ENCODE measurements around the gene SOX2. TPM values are rescaled to one million over a fixed set of nuclear protein-coding genes. Genes with fewer than 3 reads are reported as not detected.
"Not testable (repeated sequence)": the region's sequence is repeated elsewhere in the genome, so short reads cannot be mapped to it uniquely, and the experiment has no call there.

SOX2 gene
- total and polyA plus RNA-seq, 8 donors: 0.04 to 0.35 (median 0.09) TPM; not detected in 3

GRCh38 chr3:181753391-181753790 lies 41.7 kb downstream of the SOX2 start:
- no peaks in the 10 kb centered on the region for H3K9me3 ChIP-seq
- H3K27ac ChIP-seq: no peak overlapping the region
- intact Hi-C loops (cut with DNase I): no loop called here
- ATAC-seq (no peak), DNase-seq (no peak), FAIRE-seq (no peak)
- no peaks in the 10 kb centered on the region for H3K36me3 ChIP-seq
- TF ChIP-seq, protein P1, sequence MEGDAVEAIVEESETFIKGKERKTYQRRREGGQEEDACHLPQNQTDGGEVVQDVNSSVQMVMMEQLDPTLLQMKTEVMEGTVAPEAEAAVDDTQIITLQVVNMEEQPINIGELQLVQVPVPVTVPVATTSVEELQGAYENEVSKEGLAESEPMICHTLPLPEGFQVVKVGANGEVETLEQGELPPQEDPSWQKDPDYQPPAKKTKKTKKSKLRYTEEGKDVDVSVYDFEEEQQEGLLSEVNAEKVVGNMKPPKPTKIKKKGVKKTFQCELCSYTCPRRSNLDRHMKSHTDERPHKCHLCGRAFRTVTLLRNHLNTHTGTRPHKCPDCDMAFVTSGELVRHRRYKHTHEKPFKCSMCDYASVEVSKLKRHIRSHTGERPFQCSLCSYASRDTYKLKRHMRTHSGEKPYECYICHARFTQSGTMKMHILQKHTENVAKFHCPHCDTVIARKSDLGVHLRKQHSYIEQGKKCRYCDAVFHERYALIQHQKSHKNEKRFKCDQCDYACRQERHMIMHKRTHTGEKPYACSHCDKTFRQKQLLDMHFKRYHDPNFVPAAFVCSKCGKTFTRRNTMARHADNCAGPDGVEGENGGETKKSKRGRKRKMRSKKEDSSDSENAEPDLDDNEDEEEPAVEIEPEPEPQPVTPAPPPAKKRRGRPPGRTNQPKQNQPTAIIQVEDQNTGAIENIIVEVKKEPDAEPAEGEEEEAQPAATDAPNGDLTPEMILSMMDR (IDR thresholded peaks at IDR 0.05): no peak
- H3K4me1 ChIP-seq: no peaks in the 10 kb centered on the region
- WGBS, 2 donors: 64 to 66% methylated on average over 3 of the region's 3 CpGs
- H3K4me3 ChIP-seq: no peak overlapping the region
- H3K27me3 ChIP-seq: peaks cover 0 to 8% (median 2%) of the 10 kb centered on the region in 4 donors

DNA sequence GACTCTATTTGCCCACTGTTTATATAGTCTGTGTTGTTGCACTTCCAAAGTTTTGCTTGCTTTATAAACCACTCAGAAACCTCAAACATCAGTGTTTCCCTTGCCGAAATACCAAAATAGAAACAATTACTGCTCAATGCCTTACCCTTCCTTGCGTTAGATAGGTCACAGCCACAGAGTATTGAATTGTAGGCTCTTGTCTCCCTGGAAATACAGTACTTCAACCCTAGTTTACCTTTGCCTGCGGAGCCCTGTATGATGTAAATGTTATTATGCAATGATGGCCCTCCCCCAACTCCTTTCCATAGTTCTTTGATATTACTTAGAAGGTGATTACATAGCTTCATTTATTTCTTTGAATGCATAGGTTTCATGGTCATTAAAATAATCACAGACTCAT lies 44.2 kb downstream of the SOX2 start:
- FAIRE-seq (no peak), DNase-seq (no peak), ATAC-seq (no peak)
- H3K36me3 ChIP-seq: no peaks in the 10 kb centered on the region
- H3K27ac ChIP-seq: no peak overlapping the region
- no peak overlapping the region for H3K4me3 ChIP-seq
- H3K9me3 ChIP-seq: no peaks in the 10 kb centered on the region
- H3K4me1 ChIP-seq: no peaks in the 10 kb centered on the region
- TF ChIP-seq, protein P1 (IDR thresholded peaks at IDR 0.05): no peak
- WGBS, 2 donors: 26 to 33% methylated on average over 3 of the region's 3 CpGs
- intact Hi-C loops (cut with DNase I): no loop called here
- H3K27me3 ChIP-seq: peaks cover 0 to 8% (median 2%) of the 10 kb centered on the region in 4 donors

DNA sequence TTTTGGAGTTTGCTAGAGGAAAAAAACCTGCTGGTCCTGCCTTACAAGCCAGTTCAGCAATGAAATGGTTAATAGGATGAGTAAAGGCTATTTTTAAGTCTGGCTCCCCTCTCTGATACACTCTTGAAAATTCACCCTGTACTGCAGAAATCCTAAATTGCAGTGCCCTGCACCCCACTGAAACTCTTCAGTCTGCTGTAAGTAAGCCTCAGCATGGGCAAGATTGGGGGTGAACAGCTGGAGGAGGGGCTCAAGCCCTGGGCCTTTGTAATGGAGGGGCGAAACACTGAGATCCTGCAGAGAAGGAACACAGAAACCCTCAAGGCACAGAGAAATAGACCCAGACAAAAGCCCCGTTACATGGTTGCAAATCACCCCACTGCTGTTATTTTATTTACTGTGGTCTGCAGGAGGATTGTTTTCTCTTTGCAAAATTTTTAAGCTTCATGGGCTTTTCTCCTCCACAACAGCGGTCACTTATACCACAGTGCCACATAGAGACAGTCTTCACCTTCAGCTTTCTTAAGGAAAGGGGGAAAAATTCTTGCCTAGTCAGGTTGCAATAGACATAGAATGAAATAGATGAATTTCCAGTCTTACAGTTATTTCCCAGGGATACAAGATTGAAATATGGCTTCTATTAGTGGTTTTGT lies 45.0 kb downstream of the SOX2 start:
- Histone ChIP-seq H3K27ac (no peak overlapping the region), H3K9me3 (no peaks in the 10 kb centered on the region), H3K27me3 (peaks cover 0 to 8% (median 2%) of the 10 kb centered on the region in 4 donors), H3K4me1 (no peaks in the 10 kb centered on the region), H3K36me3 (no peaks in the 10 kb centered on the region), H3K4me3 (no peak overlapping the region)
- DNase-seq: no peak
- WGBS, 2 donors: 32 to 37% methylated on average over 3 of the region's 3 CpGs
- TF ChIP-seq, protein P1 (IDR thresholded peaks at IDR 0.05): no peak
- no peak for ATAC-seq
- no peak for FAIRE-seq
- intact Hi-C loops (cut with DNase I): no loop called here

- FAIRE-seq (no peak), ATAC-seq (no peak), DNase-seq (no peak)
- intact Hi-C loops (cut with DNase I): no loop called here
- Histone ChIP-seq H3K4me1 (no peaks in the 10 kb centered on the region), H3K27ac (no peak overlapping the region), H3K36me3 (no peaks in the 10 kb centered on the region), H3K27me3 (peaks cover 0 to 8% (median 2%) of the 10 kb centered on the region in 4 donors), H3K4me3 (no peak overlapping the region), H3K9me3 (no peaks in the 10 kb centered on the region)
- TF ChIP-seq, protein P1 (IDR thresholded peaks at IDR 0.05): no peak
- 11 to 12% methylated on average over 3 of the region's 3 CpGs for WGBS, 2 donors
Measured at GRCh38 chr3:181757694-181758306, 46.1 kb downstream of the SOX2 start.

DNA sequence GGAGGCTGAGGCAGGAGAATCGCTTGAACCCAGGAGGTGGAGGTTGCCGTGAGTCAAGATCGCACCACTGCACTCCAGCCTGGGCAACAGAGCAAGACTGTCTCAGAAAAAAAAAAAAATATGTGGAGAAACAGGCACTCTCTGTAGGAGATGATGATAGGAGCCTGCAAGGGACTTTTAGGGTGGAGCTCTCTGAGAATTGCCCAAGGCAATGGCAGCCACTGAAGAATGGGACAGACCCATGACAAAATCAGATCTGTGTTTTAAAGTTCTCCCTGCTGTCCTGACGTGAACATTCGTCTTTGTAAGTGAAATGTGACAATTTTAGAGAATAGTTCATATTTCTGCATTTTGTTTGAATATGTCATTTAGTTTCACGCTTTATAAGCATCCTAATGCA lies 50.2 kb downstream of the SOX2 start:
- Histone ChIP-seq H3K4me1 (no peaks in the 10 kb centered on the region), H3K36me3 (no peaks in the 10 kb centered on the region), H3K4me3 (no peak overlapping the region), H3K27ac (no peak overlapping the region), H3K27me3 (no peaks in the 10 kb centered on the region), H3K9me3 (no peaks in the 10 kb centered on the region)
- TF ChIP-seq, protein P1 (IDR thresholded peaks at IDR 0.05): no peak
- FAIRE-seq: no peak
- no peak for ATAC-seq
- 82 to 91% methylated on average over 6 of the region's 6 CpGs for WGBS, 2 donors
- no peak for DNase-seq
- intact Hi-C loops (cut with DNase I): no loop called here

- FAIRE-seq; H3K27ac ChIP-seq; ATAC-seq; H3K4me3 ChIP-seq; H3K4me1 ChIP-seq; DNase-seq; H3K27me3 ChIP-seq; intact Hi-C loops (cut with DNase I); H3K36me3 ChIP-seq; H3K9me3 ChIP-seq: not testable (repeated sequence)
- WGBS, 2 donors: 91 to 96% methylated on average over 5 of the region's 5 CpGs
Measured at GRCh38 chr3:181764033-181764432, 52.3 kb downstream of the SOX2 start.

Data from pancreas (tissue), 10 donors.